Measurements from ENCODE around the gene LARP1.

Gene LARP1

GRCh38 chr5:154861946-154862345 lies 106.8 kb downstream of the LARP1 start:
- H3K9ac ChIP-seq: no peak overlapping the region; the same call in 1 of the 2 replicates
- H4K20me1 ChIP-seq: peaks cover 72% of the 10 kb centered on the region
- H3K27ac ChIP-seq: no peak overlapping the region
- peak overlapping the region; percentile 95 for H3K4me2 ChIP-seq
- H3K4me3 ChIP-seq: 0 out of 2 replicates have a peak overlapping the region, but pooled peaks have one; percentile 88
- no peaks in the 10 kb centered on the region for H3K27me3 ChIP-seq
- peaks cover 38% of the 10 kb centered on the region for H3K4me1 ChIP-seq
- H3K9me3 ChIP-seq: no peaks in the 10 kb centered on the region
- H3K36me3 ChIP-seq: peaks cover 40% of the 10 kb centered on the region
- TF ChIP-seq Cebpa-rat (IDR thresholded peaks at IDR 0.05): no peak

- Histone ChIP-seq H3K27me3 (no peaks in the 10 kb centered on the region), H3K9ac (peak overlapping the region; percentile 25; the same call in 1 of the 2 replicates), H3K4me3 (0 out of 2 replicates have a peak overlapping the region, but pooled peaks have one; percentile 8), H4K20me1 (peaks cover 81% of the 10 kb centered on the region), H3K4me1 (peaks cover 35% of the 10 kb centered on the region), H3K4me2 (peak overlapping the region; percentile 95), H3K9me3 (no peaks in the 10 kb centered on the region), H3K36me3 (peaks cover 48% of the 10 kb centered on the region), H3K27ac (no peak overlapping the region)
- no peak for TF ChIP-seq Cebpa-rat (IDR thresholded peaks at IDR 0.05)
These were observed 107.6 kb downstream of the LARP1 start for GRCh38 chr5:154862766-154863165.

- Histone ChIP-seq H3K4me2 (peak overlapping the region; percentile 95; the same call in 1 of the 2 replicates), H3K36me3 (peaks cover 55% of the 10 kb centered on the region), H3K9ac (no peak overlapping the region), H3K27me3 (no peaks in the 10 kb centered on the region), H4K20me1 (peaks cover 88% of the 10 kb centered on the region), H3K4me1 (peaks cover 42% of the 10 kb centered on the region), H3K4me3 (no peak overlapping the region), H3K27ac (no peak overlapping the region), H3K9me3 (no peaks in the 10 kb centered on the region)
- TF ChIP-seq Cebpa-rat (IDR thresholded peaks at IDR 0.05): no peak
These were observed 108.3 kb downstream of the LARP1 start for GRCh38 chr5:154863291-154864080.

- Histone ChIP-seq H3K27ac (no peak overlapping the region), H3K9me3 (no peaks in the 10 kb centered on the region), H3K4me1 (peaks cover 41% of the 10 kb centered on the region), H3K4me2 (no peak overlapping the region), H4K20me1 (peaks cover 100% of the 10 kb centered on the region), H3K9ac (no peak overlapping the region), H3K36me3 (peaks cover 77% of the 10 kb centered on the region), H3K4me3 (no peak overlapping the region), H3K27me3 (no peaks in the 10 kb centered on the region)
- no peak for TF ChIP-seq Cebpa-rat (IDR thresholded peaks at IDR 0.05)
These were observed 110.4 kb downstream of the LARP1 start for GRCh38 chr5:154865466-154866184.

GRCh38 chr5:154866841-154867240 lies 111.7 kb downstream of the LARP1 start:
- Histone ChIP-seq H4K20me1 (peaks cover 100% of the 10 kb centered on the region), H3K36me3 (peaks cover 89% of the 10 kb centered on the region), H3K27me3 (no peaks in the 10 kb centered on the region), H3K9me3 (no peaks in the 10 kb centered on the region), H3K27ac (no peak overlapping the region), H3K4me2 (no peak overlapping the region), H3K4me1 (peaks cover 29% of the 10 kb centered on the region), H3K4me3 (no peak overlapping the region), H3K9ac (no peak overlapping the region)
- TF ChIP-seq Cebpa-rat (IDR thresholded peaks at IDR 0.05): no peak

All from BLaER1 (cell line).